Measurements from ENCODE around the gene SLC25A41.

Gene SLC25A41

GRCh38 chr19:6425732-6426620, 7.6 kb downstream of the SLC25A41 start:
- DNase-seq = no peak

DNA sequence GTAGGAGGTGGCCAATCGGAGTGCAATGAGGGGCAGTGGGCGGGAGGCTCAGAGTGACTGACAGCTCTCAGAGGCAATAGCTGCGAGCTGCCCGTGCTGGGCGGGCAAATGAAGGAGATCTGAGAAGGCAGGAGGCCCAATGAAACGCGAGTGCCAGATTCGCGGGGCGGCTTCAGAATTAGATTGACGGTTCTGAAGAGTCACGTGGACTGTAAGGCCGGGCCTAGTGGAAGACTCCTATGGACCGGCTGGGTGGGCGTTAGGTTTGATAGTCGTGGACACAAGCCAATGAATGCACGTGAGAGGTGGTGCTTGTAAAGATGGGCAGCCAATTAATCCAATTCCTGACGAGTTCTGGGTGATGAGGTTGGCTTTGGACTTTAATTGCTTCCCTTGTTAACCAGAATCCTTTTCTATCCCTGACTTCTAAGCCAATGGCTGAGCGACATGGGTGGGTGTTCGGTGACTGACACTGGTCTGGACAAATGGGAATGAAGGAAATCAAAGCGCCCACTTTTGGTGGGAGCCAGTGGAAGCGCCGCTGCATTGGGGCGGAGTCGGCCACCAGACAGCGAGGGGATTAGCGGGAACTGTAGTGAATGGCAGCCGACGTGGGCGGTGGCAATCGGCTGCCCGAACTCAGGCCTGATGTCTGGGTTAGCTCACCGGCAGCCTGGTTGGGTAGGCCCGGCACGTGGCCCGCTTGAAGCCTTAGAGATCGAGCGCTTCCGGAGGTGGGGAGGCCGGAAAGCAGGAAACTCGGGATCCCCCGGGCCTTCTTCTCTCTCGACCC, 8.4 kb downstream of the SLC25A41 start:
- DNase-seq = peak; percentile 99

- no peak for DNase-seq
Observed at GRCh38 chr19:6424195-6424938, 9.2 kb downstream of the SLC25A41 start, which contains the start of gene KHSRP. TSS of gene KHSRP (minus strand) at chr19:6424811. CDS start at chr19:6424701, 110 bp downstream.

GRCh38 chr19:6423499-6424194, 9.9 kb downstream of the SLC25A41 start:
- DNase-seq = peak; percentile 2

DNA sequence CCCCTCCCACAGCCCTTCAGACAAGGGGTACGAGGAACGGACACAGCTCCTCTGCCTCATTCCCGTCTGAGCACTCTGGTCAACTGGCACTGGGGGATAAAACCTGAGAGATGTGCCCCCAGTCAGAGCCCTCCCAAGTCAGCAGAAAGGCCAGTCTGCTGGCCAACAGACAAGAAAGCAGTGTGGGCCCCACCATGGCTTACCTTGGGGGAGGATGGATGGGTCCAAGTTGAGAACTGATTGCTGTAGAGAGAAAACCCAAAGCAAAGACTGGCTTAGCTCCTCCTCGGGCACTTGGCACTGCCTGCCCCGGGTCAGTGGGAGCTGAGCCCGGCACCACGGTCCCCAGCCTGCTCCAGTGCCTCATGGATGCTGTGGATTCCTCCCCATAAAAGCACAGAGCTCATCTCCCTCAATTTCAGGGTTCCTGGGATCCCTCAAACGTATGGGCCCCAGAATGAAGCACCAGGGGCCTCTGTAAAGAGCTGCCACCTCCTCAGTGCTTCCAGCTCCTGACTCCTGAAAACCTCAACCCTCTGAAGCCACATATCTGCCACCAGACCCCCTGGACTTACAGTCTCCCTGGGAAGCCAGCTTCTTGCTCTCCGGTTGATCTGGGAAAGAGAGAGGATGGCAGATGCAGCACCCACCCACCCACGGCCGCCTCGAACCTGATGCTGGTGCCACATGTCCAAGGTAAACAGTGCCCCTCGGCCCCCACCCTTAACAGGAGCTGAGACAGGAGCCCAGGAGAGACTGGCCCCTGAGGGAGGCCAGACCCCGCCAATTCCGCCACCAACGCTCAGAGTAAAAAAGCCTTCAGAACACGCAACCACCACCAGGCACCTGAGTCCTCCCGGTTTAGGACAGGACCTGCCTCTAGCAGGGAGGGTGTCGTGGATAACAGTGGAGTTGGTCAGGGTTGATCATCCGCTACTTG, 12.2 kb downstream of the SLC25A41 start:
- DNase-seq = no peak

GRCh38 chr19:6418562-6418932, 15.0 kb downstream of the SLC25A41 start:
- no peak for DNase-seq

GRCh38 chr19:6417713-6418561, 15.6 kb downstream of the SLC25A41 start:
- DNase-seq = no peak

DNA sequence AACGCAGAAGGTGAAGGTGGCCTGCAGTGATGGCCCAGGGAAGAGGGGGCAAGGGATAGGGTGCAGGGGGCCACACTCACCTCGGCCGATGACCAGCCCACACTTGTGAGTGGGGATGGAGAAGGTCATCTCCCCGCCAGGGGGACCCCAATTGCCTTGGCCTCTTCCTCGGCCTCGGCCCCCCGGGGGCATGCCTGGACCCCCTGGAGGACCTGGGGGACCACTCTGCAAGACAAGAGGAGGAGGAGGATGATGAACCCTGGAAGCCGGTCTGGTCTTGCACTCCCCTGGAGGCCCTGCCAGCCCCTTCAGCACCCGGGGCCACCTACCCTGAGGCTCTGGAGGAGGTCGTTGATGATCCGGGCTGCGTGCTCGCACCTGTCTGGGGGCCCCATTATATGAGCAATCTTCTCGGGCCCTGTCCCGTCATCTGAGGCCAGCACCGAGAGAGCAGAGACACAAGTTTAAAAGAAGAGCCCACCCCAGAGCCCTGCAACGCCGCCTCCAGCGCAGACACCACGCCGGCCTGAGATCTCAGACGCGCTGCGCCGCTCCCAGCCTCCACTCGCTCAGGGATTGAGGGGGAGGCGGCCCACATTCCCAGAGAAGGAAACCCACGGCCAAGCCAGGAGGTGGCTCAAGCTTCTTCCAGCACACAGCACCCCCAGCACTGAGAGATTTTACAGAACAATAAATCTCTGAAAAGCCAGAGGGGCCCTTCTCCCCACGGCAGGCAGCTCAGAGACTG, 16.7 kb downstream of the SLC25A41 start:
- no peak for DNase-seq

DNA sequence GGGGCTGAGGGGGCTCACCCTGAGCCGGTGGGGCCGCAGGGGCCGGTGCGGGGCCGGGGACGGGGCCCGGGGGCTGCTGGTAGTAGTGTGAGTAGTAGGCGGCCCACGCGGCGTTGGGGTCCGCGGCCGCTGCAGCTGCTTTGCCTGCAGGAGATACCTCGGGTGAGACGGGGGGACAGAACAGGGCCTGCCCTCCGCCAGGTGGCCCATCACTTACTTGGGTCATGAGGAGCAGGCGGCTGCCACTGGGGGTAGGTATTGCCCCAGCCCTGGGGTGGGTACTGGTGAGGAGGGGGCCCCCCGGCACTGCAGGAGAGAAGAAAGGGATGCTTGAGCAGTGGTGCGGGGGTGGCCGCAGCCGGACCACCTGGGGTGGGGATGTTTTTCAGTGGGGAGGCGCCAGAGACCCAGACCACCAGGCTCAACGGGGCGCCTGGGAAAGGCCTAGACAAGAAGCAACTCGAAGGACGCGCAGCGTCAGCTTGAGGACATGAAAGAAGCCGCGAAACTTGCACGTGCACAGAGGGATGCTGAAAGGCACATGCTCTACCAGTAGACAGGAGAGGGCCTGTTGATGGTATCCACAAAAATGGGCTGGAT, 17.9 kb downstream of the SLC25A41 start:
- DNase-seq = no peak

GRCh38 chr19:6414793-6415590, 18.6 kb downstream of the SLC25A41 start:
- DNase-seq = no peak

GRCh38 chr19:6413721-6414643, 19.6 kb downstream of the SLC25A41 start:
- DNase-seq = no peak

GRCh38 chr19:6413291-6413690, 20.3 kb downstream of the SLC25A41 start:
- no peak for DNase-seq

GRCh38 chr19:6412447-6413091, 21.0 kb downstream of the SLC25A41 start:
- DNase-seq = no peak

- DNase-seq = no peak
Observed at GRCh38 chr19:6412061-6412446, 21.5 kb downstream of the SLC25A41 start.

- no peak for DNase-seq
Observed at GRCh38 chr19:6409346-6409745, 24.2 kb downstream of the SLC25A41 start.

DNA sequence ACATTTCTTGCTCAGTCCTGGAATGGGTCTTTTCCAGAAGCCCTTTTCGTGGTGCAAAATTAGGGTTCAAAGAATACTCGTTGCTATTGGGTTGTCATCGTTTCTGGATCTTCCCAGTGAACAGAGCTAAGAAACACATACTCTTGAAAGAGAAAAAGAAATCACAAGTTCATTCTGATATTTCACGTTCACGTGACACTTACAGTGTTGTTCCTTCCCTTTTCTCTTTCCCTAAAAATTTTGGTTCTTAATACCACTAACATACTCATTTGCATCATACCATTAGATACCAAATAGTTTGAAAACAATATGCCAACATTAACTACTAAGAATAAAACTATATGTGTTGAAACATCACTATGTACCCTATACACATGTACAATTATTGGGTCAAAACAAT, 27.2 kb downstream of the SLC25A41 start:
- no peak for DNase-seq
